GM21390 (cell line): ENCODE measurements around the gene SYS1.

Experiments
- ATAC-seq: cut with Tn5 transposase; IDR thresholded peaks from one replicate; pipeline ENCODE4 v1.9.1; 2021; ENCODE audit not compliant: unreplicated experiment

SYS1 gene

GRCh38 chr20:45378191-45378590 lies 15.2 kb downstream of the SYS1 start, which contains the start of gene TP53TG5:
Gene TP53TG5 (minus strand): TSS chr20:45378325. CDS start chr20:45378236, 89 bp downstream.
- ATAC-seq = no peak

GRCh38 chr20:45387274-45387673 lies 24.3 kb downstream of the SYS1 start:
- ATAC-seq = no peak

- no peak for ATAC-seq
These were observed 28.0 kb downstream of the SYS1 start for GRCh38 chr20:45390931-45391330.

- no peak for ATAC-seq
These were observed 28.6 kb downstream of the SYS1 start for GRCh38 chr20:45391559-45391958.

DNA sequence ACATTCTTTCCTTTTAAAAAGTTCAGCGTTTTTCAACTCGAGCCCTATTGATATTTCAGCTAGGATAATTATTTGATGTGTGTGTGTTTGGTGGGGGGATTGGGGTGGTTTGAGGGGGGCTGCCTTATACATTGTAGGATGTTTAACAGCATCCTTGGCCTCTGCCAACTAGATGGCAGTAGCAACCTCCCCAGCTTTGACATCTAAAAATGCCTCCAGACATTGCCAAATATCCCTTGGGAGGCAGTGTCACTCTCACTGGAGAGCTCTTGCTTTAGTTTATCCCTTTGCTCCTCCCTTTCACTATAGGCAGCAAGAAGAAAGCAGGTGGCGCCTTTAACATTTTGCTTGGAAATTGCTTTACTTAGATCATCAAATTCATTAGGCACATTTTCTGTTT lies 29.8 kb downstream of the SYS1 start:
- no peak for ATAC-seq

DNA sequence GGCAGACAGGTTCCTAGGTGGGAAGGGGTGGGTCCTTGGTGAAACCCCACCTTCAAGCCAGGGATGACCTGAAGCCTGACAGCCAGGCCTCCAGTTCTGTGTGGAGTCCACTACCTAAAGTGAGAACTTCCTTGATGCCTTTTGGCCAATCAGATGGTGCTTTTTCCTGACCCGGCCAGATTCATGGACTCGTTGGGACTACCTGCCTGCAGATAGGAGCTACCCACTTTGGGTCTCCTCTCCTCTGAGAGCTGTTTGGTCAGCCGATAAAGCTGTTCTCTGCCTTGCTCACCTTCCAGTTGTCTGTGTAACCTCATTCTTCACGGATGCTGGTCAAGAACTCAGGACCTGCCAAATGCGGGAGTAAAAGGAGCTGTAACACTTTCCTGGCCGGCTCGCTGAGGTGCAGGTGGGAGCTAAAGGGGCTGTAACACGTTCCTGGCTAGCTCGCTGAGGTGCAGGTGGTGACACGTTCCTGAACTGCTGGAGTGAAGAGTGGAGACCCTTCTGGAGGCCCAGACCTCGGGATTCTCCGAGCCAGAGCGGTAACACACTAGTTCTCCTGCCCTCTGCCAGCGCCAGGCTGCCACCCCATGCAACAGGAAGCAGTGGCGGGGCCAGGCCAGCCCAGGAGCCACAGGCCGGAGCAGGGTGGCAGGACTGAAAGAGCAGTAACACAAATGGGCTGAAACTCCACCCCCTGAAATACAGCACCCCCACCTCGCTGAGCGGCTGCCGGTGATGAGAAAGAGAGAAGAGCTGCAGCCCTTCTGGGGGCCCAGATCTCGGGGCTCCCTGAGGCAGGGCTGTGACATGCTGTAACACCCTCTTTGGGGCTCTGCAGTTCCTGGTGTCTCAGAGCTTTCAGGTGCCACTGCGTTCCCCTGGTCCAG lies 31.5 kb downstream of the SYS1 start:
- ATAC-seq = no peak

DNA sequence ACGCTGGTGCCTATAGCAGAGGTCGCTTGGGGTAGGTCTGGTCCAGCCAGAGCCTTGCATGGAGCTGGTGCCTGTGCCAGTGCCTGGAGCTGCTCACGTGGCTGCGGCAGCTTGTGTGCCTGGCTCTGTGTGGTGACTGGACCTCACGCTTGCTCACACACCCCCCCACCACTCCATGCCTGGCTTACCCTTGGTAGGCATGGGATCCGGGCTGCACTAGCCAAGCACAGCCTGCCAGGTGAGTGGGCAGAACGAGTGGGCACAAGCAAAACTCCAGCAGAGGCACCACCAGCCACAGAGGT lies 32.1 kb downstream of the SYS1 start:
- no peak for ATAC-seq

DNA sequence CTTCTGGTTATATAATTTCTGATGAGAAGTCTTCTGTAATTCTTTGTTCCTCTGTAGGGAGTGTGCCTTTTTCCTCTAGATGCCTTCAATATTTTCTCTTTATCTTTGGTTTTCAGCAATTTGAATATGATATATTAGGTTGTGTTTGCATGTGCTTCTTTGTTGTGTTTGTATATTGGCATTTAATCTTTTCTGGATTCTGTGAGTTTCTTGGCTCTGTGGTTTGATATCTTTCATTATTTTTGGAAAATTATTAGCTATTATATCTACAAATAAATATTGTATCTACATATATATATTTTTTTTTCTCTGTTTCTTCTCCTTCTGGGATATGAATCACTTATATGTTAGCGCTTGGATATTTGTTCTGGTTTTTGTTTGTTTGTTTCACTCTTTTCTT lies 36.1 kb downstream of the SYS1 start:
- no peak for ATAC-seq

DNA sequence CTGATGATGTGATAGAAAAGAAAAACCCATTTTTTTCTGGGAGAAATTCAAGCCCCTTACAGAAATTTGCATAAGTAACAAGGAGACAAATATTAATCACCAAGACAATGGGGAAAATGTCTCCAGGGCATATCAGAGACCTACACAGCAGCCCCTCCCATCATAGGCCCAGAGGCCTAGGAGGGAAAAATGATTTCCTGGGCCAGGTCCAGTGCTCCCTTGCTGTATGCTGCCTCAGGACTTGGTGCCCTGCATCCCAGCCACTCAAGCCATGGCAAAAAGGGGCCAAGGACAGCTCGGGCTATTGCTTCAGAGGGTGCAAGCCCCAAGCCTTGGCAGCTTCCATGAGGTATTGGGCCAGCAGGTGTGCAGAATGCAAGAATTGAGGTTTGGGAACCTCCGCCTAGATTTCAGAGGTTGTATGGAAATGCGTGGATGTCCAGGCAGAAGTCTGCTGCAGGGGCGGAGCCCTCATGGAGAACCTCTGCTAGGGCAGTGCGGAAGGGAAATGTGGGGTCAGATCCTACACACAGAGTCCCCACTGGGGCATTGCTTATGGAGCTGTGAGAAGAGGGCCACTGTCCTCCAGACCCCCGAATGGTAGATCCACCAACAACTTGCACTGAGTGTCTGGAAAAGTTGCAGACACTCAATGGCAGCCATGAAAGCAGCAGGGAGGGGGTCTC lies 37.5 kb downstream of the SYS1 start:
- no peak for ATAC-seq

DNA sequence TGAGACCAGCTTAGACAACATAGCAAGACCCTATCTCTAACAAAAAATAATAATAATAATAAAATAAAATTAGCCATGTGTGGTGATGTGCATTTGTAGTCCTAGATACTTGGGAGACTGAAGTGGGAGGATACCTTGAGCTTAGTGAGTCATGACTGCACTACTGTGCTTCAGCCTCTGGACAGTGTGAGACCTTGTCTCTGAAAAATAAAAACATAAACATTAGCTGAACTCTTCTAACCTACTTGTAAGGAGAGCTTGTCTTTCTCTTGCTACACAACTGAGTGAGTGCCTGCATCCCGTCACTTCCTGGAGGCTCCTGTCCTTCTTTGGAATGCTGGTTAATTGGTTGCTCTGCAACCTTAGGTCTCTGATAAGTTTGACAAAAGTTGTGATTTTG lies 40.0 kb downstream of the SYS1 start:
- ATAC-seq = no peak

- ATAC-seq = no peak
These were observed 41.5 kb downstream of the SYS1 start for GRCh38 chr20:45404438-45404837.

- ATAC-seq = no peak
These were observed 42.8 kb downstream of the SYS1 start for GRCh38 chr20:45405571-45406259.

- no peak for ATAC-seq
These were observed 43.5 kb downstream of the SYS1 start for GRCh38 chr20:45406260-45407066.

- ATAC-seq = no peak
These were observed 44.2 kb downstream of the SYS1 start for GRCh38 chr20:45407067-45407745.

GRCh38 chr20:45407783-45408645 lies 45.1 kb downstream of the SYS1 start, which contains the start of gene DBNDD2:
Gene DBNDD2 (plus strand): TSS chr20:45408289. CDS start chr20:45408468, 179 bp downstream.
- ATAC-seq = no peak

GRCh38 chr20:45408646-45409213 lies 45.8 kb downstream of the SYS1 start:
- no peak for ATAC-seq

- ATAC-seq = no peak
These were observed 46.7 kb downstream of the SYS1 start for GRCh38 chr20:45409521-45410272.

DNA sequence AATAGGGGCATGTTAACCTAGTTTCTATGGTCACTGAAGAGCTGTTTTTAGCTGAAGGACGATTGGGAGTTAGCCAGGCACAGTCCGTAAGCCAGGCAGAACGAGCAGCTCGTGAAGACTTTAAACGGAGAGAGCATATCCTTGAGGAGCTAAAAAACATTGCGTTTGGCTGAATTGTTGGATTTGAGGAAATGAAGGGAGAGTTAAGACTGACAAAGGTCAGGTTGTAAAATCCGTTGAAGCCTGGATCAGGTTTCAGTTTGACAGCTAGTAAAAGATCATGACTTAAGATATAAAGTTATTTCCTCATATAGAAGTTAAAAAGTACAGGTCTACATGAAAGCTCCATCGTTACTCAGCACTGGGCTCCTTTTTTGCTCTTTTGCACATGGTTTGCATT lies 47.9 kb downstream of the SYS1 start:
- ATAC-seq = no peak
